DMS114 treated with DMSO at 0.1 percent for 48 hours (cell line): Measurements from ENCODE around the gene GRM2.

ENCODE experiments used
- DNase-seq: peaks from one replicate; lab custom pipeline; 2025; ENCODE audit not compliant: unreplicated experiment; lab: John Stamatoyannopoulos, UW

Gene GRM2

GRCh38 chr3:51706788-51707731 is at the start of gene GRM2:
GRM2 (plus strand) TSS chr3:51707068; CDS start chr3:51708984, 1,916 bp downstream.
- peak; percentile 36 for DNase-seq

- no peak for DNase-seq
These were observed 49.6 kb upstream of the GRM2 start for GRCh38 chr3:51657234-51657633.

- DNase-seq, result no peak
These were observed 46.9 kb upstream of the GRM2 start for GRCh38 chr3:51659942-51660341.

- no peak for DNase-seq
These were observed 44.4 kb upstream of the GRM2 start for GRCh38 chr3:51662456-51662855.

DNA sequence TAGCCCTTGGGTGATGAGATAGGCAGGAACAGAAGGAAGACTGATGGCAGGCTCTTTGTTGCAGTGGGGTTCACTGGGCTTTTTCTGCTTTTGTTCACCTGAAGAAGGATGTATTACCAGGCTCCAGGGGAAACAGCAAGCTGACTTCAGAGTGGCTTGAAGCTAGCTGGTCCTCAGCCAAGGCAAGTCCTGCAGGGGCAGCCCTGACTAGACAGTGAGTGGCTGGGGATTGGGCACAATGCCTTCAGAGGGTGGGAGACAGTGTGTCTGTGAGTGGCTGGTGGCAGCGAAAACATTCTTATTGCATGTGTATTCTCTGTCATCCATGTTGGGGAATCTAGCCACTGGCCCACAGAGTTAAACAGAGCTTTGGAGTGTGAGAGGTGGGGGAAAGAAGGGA is 38.1 kb upstream of the GRM2 start:
- DNase-seq, result no peak

DNA sequence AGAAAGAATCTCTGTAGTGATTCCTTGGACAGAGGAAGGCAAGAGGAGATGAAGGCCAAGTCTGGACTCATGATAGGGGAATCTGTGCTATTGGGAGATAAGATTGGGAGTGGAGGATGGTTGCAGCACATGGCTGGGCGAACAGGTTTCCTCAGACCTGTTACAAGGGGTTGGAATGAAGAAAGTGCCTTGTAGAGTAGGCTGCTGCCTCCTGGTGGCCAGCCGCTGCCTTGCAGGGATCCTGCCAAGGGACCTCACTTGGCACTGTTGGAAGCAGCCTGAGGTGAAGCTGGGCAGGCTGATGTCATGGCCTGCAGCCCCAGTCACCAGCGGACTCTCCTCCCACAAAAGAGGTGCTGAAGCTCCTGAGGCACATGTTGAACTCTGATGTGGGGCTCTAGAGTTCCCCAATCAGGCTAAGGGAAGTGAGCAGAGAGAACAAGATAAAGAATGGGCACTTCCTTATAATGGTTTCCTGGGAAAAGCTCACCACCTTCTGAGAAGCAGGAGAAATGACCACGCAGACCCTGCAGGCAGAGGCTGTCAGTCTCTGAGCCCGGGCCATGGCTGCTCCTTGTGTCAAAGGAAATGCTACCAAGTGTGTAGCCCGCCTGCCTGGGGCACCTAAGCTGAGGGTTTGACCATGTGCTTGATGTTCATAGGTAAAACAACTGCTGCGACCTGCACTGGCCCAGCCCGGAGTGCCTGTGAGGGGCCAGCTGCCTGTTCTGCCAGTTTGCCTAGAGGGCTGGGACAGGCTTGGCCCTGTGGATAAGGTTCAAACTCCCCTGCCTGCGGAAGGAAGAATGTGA is 37.4 kb upstream of the GRM2 start:
- DNase-seq, result peak; percentile 31

DNA sequence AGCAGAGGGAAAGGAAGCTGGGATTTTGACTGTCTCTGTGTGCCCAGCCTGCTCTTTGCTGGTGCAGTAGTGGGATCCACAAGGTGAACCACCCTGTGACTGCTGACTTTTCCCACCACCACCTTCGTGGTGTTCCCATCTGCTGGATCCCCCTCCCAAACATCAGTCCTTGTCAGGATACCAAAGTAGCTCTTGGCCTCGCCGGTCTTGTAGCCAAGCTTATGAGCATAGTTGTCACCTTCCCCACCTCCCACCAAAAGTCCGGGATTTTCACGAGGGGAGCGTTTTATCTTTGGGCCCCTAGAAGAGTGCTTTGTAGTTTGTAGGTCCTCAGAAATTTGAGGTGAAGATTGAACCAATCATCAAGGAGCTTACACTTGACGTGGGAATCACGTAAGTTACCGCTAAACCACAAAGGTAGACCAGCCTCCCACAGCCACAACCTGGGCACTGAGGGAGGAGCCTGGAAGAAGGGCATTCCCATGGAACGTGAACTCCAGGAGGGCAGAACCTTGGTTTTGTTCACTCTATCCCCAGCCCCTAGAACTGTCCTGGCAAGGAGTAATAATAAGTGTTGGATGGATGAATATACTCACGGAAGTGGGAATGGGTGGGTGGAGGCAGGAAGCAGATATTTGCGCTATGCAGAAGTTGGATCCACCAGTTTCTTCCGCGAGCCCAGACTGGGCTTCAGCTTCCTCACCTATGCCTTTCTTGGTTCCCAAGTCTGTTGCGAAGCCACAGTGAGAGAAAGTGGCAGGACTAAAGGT is 36.6 kb upstream of the GRM2 start:
- no peak for DNase-seq

DNA sequence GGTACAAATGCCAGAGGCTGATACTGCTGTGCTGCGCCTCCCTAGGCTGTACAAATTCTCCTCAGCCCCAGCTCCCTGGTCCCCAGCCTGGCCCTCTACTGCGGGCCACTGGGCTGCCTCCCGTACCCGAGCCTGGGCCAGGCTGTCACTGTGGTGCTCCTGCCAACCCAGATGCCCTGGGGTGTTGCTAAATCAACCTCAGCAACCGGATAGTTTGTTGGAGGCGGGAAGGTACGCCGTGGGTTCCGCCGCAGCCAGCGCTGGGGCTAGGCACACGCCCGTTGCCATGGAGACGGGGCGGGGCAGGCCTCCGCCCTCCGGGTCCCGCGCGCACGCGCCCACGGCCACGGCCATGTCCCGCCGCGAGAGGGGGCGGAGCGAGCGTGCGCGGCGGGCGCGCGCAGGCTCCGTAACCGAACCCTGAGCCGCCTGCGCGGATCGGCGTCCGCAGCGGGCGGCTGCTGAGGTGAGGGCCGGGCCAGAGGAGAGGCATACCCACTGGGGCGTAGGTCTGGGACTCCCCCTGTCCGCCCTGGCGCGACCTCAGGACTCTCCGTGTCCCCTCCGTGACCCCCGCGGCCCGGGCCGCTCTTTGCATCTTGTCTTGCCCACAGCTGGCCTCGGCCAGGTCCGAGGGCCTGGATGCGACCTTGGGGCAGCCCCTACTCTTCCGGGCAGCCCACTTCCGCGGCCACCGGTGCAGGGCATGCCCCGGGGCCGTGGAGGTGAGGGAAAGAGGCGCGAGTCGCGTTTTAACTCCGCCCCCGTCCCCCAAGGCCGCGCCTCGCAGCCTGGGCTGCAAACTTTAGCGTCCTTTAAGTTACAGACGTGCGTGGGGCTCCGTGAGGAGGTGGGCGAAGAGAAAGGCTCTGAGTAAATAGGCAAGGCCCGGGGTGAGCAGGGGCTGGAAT is 35.8 kb upstream of the GRM2 start, which contains the start of gene TEX264:
Gene TEX264, plus strand, starts transcription at position 430 of the 911 bp plus-strand sequence. CDS start 3,053 bp downstream, outside the sequence.
- DNase-seq, result peak; percentile 30

- DNase-seq, result peak; percentile 13
These were observed 35.0 kb upstream of the GRM2 start for GRCh38 chr3:51671734-51672475.

DNA sequence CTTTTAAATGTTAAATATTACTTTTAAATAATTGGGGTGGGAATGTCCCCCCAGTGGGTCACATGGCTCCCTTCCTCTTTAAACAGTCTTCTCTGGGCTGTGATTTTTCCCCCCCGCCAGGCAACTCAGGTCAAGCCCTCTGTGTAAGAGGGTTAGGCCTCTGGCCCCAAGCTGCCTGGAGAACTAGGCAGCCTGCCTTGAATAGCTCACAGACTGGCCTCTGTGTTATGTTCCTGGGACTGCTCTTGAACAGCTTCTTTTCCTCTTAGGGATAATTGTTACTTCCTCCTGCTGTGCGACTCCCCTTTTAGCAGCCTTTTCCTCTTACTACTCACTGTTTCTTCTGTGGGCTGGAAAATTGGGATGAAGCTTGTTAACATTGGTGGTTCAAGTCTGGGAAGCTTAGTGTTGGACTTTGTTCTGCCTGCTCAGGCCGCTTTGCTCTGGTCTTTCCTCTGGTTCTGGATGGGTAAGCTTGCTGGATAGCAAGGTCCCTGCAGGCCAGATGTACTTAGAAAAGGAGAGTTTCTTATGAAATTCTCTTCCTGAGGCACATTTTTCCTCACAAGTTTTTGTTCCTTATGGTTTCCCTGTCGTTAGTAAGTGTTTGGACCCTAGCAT is 33.6 kb upstream of the GRM2 start:
- no peak for DNase-seq

DNA sequence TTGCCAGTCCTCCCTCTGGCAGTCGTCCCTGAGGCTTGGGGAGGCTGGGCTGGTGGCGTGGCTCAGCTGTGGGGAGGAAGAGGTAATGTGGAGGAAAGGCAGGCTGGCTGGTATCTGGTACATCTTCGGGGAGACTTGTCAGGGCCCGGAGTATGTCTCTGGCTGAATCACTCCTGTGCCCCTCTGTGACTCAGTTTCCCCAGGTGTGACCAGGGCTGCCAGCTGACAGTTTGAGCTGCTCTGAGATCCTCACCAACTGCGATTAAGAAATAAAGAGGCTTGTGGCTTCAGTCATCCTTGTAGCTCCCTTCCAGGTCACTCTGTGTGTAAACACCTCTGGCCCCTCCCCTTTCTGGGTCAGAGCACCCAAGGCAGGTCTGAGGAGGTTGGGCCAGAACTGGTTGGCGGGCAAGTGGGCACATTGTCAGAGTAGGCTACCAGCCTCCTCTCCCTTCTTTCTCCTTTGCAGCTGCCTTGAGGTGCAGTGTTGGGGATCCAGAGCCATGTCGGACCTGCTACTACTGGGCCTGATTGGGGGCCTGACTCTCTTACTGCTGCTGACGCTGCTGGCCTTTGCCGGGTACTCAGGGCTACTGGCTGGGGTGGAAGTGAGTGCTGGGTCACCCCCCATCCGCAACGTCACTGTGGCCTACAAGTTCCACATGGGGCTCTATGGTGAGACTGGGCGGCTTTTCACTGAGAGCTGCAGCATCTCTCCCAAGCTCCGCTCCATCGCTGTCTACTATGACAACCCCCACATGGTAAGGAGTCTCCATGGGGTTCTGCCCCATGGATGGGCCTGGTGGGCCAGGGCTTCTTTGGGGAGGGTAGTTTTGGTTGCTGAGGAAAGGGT is 32.8 kb upstream of the GRM2 start:
- no peak for DNase-seq

GRCh38 chr3:51675201-51675611 is 31.7 kb upstream of the GRM2 start:
- DNase-seq, result no peak

- no peak for DNase-seq
These were observed 30.7 kb upstream of the GRM2 start for GRCh38 chr3:51676102-51676640.

DNA sequence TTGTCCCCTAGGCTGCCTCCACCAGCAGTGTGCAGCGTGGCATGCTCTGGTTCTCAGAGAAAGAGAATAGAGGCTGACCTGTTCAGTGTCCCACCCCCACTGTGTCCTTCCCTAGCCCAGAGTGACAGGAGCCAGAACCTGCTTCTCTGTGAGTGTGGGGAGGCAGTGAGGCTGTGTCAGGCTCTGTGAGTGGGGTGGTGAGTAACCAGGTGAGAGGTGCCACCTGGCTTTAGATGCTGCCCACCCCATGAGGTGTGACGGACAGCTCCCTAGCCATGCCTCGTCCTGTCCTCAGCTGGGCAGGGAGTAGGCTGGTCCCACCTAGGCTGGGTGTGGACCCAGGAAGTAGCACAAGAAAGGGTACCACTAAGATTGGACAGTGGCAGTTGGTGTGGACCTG is 29.5 kb upstream of the GRM2 start:
- DNase-seq, result no peak

- no peak for DNase-seq
These were observed 28.7 kb upstream of the GRM2 start for GRCh38 chr3:51678186-51678585.

DNA sequence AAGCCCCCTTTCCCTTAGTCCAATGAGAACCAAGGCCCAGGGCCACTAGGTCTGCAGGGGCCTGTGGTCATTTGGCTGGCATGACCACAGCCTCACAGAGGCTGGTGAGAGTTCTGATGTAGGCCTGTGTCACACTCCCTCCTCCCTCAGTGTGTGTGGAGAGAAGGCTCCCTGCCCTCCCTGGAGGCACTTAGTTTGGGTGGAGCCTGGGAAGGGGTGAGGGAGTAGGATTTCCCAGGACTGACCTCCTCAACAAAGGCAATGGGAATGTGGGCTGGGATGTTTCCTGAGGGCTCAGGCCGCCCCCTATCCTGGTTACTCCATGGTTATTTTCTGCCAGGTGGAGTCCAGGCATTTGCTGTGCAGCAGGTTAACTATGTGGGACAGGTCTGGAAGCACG is 28.2 kb upstream of the GRM2 start:
- DNase-seq, result no peak

DNA sequence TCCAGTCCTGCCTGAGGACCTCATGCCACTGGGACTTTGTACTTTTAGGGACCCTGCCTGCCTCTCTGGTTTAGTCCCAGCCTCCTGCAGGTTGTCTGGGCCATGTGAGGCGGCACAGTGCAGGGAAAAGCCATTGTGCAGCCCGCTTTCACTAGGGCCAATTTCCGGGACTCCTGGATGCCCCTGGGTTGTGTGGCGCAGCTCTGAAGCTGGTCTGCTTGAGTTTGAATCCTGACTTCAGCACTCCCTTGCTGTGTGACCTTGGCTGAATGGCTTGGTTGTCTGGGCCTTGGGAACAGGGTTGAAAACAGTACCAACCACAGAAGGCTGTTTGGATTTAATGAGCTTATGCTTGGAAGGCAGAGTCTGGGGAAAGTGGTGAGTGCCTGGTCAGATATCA is 27.6 kb upstream of the GRM2 start:
- DNase-seq, result no peak

GRCh38 chr3:51679777-51680176 is 27.1 kb upstream of the GRM2 start:
- DNase-seq, result no peak
